NCI-H2081 treated with DMSO at 0.1 percent for 48 hours (cell line): ENCODE data around the gene SHF.
A peak's percentile ranks its signal among the peaks of the same experiment; 100 is the strongest.

Experiments used
- DNase-seq: peaks from one replicate; lab custom pipeline; 2025; lab: John Stamatoyannopoulos, UW

Gene SHF

DNA sequence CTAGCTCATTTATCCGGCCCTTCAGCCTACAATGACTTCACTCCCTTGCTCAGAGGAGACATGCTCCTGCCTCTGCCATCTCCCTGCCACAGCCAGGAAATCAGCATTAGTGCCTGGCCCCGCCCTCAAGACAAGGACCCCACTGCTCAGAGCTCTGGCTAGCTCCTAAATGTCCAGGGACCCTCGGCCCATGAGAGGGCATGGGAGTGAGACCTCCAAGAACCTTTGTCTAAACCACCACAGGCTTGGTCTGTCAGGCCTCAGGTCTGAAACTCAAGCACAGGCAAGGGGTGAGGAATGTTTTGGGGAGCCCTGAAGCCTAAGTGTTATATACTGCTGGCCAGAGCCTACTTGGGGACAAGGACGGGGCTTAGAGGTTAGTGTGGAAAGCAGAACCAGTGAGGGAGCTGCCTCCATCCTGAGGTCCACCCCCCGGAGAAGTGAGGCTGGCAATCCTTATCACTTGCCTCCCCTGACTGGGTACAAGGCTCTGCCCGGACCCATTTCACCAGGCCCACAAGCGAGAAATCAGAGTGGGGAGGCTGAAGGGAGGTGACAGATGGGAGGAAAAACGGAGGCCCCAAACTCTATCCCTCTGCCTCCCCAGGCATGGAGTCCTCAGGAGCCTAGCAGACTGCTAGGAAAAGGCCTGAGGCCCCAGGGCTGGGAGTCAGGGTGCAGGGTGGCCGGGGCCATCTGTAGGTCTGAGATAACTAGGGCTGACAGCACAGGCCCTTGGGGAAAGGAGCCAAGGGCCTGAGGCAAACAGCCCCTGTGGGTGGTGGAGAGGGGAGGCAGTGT, 18.8 kb downstream of the SHF start:
- DNase-seq, result no peak

DNA sequence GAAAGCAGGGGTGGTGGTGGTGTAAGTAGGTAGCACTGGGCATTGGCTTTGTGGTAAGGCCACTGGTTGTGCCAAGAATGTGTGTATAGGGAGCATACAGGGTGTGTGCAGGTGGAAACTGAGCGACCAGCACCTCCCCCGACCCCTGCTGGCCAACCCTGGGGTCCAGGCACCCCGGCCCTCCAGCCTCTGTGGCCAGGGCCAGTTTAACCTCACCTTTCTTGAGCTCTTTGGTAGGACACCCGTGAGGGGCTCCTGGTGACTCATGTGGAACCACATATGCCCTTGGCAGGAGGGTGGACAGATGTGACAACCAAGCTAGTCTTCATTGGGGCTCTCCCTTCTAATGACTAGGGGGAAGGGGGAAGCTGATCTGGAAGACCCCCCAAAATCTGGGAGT, 19.5 kb downstream of the SHF start:
- no peak for DNase-seq

DNA sequence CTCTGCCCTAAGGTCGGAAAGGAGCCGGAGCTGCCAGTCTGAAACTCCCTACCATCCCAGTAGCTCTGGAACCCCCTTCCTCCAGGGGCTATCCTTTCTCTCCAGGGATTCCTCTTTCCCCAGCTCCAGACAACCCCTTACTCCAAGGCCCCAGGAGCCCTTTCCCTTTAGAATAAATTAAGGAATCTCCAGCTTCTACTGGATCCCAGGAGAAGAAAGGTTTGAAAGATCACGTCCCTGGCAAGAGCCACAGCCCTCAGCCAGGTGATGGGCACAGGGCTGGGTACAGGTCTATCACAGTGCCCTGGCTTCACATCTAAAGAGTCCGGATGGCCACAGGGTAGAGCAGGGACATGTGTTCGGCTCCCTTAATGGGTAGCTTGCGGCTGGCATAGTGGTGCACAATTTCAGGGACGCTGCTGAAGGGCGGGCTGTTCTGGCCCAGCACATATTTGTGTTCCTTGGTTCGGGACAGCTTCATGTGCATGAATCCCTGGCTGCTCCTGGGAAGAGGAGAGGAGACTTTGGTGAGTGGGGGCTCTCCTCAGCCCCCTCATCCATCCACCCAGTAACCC, 20.0 kb downstream of the SHF start:
- DNase-seq, result no peak

DNA sequence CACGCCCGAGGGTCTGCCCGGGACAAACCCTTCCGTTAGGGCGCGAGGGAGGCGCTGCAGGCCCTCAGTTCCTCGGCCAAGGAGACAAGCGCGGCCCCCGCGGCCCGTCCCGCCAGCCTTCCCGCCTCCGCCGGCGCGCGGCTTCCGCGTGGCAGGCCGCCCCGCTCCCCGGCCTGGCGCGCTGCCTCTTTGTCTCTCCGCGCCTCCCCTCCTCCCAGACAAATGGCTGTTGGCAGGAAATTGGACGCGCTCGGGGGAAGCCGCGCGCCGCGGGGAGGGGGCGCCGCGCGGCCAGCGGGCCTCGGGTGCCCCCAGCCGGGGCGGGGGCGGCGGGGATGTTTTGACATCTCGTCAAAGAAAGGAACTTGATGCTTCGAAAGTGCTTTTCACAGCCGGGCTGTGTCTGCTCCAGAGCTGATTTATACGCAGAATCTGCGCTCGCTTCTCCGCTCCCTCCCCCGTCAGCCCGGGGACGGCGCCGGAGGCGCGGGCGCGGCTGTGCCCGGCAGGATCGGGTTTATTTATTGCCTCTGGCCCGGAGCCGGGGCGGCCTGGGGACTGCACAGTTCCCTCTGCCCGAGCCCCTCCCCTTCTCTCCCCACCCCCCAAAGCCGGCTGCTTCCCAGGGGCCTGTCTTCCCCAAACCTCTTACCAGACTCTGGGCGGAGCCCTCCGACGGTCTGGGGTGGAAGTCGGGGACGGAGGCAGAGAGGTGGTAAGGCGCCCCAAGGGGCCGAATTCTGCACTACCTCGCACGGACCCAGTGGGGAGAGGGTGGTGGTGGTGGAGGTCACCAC, 20.7 kb downstream of the SHF start:
- no peak for DNase-seq

DNA sequence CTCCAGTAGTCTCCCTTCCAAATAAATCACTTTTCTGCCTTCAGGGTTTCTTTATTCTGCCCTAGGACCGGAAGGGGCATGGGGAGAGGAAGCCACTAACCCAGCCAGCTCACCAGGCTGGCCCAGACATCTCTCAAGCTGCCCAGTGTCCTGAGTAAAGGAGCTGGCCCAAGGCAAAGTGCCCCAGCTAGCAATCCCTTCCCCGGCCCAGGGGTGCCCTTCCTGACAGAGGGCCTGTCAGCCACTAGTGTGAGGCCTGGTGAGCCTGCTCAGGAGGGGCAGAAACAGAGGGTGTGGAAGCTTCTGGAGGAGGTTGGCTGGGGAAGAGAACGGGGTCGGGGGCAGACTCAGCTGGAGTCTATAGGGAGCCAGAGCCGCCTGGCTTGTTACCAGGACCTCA, 22.2 kb downstream of the SHF start:
- DNase-seq, result no peak

DNA sequence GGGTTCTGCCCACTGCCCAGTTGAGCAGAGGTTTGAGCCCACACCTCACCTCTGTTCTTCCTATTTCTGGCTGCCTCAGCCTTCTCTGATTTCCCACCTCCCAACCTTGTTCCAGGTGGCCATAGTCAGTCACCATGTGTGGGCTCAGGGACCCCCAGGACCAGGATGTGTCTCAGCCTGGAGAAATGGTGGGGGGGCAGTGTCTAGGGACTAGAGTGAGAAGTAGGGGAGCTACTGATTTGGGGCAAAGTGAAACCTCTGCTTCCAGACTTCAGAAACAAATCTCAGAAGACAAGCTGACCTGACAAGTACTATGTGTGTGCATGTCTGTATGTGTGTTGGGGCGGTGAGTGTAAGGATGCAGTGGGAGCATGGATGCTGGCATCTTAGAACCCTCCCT, 22.9 kb downstream of the SHF start:
- no peak for DNase-seq

DNA sequence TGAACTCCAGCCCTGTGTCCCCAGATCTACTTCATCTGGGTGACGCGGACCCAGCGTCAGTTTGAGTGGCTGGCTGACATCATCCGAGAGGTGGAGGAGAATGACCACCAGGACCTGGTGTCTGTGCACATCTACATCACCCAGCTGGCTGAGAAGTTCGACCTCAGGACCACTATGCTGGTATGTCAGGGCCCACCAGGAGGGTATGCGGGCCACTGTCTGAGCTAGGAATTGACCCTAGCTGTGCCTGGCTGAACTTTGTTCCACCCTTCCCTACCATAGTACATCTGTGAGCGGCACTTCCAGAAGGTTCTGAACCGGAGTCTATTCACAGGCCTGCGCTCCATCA, 24.3 kb downstream of the SHF start:
- DNase-seq, result no peak

DNA sequence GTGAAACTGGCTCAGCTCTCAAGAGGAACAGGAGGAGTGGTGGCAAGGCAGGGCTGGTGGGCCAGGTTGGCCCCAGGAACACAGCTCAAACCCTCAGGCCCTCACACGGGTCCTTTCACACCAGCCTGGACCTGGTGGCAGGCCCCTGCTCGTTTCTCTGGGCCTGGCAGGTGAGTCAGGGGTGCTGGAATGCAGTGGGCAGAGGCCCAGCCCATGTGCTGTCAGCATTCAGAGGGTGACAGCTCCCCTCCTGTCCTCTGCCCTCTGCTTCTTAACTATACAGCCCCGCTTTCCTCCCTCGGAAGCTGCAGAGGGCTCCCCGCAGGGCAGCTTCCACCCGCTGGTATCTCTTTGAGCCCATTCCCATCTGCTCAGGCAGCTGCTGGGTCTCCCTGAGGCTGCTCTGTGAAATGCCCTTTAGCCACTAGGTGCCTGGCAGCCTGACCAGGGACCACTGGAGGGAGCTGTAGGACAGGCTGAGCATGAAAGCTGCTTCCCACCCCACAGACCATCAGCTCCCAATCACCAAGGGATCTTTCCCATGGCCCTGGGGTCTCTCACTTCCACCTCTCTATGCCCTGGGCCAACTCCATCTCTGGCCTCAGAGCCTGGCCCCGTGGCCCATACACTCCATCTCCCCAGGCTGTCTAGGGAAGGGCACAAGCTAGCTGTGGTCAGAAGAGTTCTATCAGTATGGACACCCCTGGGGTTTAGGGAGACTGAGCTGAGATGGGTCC, 24.8 kb downstream of the SHF start:
- DNase-seq, result peak; percentile 43

DNA sequence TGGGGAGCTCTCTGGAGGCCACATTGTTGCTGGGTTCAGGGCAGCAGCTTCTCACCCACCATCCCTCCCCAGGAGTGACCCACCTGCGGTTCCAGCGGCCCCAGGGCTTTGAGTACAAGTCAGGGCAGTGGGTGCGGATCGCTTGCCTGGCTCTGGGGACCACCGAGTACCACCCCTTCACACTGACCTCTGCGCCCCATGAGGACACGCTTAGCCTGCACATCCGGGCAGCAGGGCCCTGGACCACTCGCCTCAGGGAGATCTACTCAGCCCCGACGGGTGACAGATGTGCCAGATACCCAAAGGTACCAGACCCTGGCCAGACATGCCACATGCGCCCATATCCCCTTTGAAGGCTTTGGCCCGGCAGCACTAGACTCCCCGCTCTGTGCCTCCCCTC, 26.1 kb downstream of the SHF start:
- DNase-seq, result no peak

DNA sequence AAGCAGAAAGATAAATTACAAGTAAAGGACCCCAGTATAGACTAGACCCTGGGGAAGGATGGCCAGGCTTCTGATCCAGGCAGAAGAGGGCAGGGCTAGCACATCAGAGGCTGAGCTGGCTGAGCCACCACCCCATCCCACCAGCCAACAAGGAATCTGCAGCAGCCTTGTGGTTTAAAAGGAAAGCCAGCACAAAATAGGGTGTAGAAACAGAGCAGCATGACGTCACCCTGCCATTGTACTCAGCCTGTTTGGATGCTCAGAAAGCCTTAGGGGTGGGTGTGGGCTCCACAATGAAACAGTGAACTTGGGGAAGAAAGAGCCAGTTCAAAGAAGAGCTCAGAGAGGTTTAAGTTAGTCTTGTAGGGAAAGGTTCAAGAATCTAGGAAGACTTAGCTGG, 29.8 kb downstream of the SHF start:
- DNase-seq, result no peak

DNA sequence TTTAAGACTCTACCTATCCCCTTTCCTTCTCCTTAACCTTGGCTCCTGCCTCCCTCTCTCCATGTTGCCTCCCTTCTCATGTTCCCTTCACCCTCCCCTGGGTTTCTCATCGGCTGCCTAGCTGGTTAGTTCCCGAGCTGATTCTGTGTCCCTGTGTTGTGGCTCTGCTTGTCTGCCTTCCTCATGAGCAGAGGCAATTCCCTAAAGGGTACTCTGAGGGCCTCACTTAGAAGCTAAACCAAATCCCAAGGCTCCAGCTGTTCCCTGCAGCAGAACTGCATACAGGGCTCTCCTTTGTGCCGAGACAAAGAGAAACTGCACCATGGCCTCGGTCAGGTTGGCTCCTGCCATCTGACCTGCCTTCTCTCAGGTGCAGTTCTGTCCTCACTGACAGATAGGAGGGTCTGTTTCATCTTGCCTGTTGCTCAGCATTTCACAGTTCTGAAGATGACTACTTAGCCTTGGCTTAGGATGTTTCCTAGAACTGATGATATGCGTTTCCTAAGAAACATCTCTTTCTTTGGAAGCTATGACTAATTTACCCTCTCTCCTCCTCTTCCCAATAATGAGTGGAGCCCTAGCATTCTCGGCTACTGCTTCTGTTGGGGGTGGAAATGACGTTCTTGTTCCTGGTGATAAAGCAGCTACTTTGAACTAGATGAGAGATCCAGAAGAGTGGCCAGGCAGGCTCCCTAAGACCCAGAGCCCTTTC, 30.9 kb downstream of the SHF start:
- DNase-seq, result no peak

DNA sequence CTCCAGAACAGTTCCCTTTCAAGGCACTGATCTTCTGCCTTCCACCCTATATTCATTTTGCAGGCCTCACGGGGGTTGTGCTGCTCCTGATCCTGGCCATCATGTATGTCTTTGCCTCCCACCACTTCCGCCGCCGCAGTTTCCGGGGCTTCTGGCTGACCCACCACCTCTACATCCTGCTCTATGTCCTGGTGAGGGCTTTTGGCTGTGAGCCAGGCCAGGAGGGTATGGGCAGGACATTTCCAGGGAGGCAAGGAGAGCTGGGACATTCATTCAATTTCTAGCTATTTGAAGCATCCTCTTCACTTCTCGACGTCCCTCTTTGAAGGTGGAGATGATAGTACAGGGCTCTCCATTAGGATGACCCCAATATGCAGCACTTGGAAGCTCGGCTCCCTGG, 32.0 kb downstream of the SHF start:
- no peak for DNase-seq

DNA sequence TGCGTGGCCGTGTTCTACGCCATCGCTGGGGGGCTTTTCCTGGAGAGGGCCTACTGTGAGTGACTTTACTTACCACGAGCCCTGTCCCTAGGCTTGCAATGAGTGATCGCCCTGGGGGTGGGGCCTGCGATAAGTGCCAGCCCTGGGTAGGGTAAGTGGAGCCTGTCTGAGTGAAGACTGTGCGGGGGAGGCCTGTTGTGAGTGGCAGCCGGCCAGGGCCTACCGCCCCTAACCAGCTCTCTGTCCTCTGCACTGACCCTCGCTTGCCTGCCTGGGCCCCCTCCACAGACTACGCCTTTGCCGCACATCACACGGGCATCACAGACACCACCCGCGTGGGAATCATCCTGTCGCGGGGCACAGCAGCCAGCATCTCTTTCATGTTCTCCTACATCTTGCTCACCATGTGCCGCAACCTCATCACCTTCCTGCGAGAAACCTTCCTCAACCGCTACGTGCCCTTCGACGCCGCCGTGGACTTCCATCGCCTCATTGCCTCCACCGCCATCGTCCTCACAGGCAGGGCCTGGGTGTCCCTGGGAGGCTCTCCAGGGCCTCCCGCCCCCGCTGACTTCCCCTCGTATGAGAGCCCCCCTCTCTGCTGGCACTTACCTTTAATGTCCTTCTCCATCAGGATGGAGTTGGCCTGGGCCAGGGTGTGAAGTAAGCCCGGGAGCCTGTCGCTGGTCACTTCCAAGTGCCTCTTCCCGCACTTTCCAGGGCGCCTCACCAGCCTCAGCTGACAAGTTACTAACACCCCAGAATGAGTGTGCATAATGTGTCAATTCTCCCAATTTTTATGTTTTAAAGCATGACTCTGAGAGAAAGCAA, 35.6 kb downstream of the SHF start:
- DNase-seq, result no peak

DNA sequence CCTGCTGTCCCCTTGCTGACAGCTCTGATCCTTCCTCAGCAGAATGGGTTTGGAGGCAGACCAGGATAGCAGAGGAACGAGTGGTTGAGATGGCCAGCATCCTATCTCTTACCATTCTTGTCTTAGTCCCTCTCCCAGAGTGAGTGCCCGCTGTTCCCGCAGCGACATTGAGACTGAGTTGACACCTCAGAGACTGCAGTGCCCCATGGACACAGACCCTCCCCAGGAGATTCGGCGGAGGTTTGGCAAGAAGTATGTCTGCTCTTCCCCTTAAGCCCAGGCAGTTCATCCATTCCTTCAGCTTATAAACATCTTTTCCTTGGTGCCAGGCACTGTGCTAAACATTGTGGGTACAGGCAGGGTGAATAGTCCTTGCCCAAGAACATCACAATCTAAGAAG, 36.8 kb downstream of the SHF start:
- no peak for DNase-seq

DNA sequence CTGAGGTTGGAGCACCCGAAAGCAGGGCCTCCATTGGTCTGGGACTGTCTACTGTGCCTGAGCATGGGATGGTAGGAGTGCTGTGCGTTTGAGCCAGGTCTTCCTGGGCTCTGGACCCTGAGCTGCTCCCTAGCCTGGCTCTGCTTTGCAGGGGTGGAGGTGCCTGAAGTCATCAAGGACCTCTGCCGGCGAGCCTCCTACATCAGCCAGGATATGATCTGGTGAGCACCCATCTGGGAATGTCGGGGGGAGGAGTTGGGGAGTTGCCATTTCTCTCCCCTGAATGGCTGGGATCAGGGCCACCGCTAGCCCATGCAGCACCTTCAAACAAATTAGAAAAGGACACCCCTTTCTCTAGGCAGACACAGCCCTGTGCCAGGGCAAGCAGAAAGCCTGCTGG, 37.3 kb downstream of the SHF start:
- no peak for DNase-seq

DNA sequence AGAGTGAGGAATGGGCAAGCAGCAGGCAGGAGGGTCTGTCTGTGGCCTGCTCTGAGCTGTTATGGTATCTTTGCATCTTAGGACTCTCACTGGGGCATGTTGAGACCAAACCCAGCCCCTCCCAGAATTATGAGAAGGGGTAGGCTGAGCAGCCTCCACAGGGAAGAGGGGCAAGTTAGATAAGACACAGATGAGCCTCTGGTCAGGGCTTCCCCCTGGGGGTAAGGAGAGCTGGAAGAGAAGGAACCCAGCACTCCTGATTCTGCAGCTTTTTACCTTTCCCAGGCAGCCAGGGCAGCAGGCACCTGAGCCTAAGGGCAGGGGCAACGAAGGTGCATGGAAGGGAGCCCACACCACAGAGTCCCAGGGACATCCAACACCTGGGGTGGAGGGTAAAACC, 38.7 kb downstream of the SHF start:
- no peak for DNase-seq

DNA sequence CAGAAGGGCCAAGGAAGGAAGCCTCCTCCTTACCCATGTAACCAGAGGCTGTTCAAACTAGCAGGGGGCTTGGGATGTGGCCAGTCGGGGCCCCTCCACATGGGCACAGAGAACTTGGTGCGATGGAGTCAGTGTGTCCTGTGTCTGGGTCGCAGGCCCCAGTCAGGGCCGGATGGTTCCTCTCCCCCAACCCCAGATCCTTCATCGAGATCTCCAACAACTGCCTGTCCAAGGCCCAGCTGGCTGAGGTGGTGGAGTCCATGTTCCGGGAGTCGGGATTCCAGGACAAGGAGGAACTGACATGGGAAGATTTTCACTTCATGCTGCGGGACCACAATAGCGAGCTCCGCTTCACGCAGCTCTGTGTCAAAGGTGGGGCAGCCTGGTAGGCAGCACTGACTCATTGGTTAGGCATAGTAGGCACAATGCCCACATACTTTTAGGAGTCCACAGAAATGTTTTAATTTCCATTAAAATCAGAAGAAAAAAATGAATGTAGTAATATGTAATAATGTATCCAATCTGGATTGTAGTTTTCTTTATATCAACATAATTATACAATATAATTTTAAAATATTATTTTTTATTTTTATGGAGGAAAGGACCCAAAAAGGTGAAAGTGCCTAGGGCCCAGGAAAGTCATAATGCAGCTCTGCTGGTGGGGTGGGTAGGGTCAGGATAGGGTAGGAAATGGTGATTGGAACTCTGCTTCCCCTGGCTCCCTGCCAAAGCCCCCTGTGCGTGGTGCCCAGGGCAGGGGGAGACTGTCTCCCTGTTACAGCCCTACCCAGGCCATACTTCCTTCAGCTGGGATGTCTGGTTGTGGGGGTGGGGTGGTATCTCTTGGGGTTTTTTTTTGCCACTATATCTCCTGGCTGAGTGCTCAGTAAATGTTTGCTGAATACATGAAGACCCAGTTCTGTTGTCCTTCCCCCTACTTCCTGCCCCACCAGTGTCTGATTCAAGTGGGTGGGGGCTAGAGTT, 39.4 kb downstream of the SHF start:
- DNase-seq, result no peak

DNA sequence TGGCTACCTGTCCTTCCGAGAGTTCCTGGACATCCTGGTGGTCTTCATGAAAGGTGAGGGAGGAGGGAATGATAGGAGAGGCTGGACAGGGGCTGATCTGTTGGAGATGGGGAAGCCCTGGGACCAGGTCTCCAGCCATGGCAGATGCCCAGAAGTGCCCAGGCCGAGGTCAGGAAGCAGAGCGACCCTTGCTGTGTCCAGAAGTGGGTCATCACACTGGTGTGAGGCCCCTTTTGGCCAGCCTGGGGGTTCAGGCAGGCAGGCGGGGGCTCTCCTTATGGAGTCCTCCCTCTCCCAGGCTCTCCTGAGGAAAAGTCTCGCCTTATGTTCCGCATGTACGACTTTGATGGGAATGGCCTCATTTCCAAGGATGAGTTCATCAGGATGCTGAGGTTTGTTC, 40.2 kb downstream of the SHF start:
- DNase-seq, result no peak

DNA sequence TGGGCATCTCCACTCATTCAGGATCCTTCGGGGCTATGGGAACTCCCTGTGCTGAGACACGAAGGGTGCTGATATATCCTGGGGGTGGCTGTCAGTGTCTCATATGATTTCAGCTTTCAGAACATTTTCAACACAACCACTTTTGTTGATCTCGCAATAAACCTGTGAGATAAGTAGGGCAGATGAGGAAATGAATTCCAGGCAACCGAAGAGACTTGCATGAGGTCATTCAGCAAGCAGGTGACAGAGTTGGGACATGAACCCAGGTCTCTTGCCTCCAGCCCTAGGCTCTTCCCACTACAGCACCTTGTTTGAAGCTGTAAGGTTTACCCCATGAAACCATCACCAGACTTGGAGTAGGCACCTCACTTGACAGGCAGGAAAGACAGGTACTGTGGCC, 41.4 kb downstream of the SHF start:
- DNase-seq, result no peak

DNA sequence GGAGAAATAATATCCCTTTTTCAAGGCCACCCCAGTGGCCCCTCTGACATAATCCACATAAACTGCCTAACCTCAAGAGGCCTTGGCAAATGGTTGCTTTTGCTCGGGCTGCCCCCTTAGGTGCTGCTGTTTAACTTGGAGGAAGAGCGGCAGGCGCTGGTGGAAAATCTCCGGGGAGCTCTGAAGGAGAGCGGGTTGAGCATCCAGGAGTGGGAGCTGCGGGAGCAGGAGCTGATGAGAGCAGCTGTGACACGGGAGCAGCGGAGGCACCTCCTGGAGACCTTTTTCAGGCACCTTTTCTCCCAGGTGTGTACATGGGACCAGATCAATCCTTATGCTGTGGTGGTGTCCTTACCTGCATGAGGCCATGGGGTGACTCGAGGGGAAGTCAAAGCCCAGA, 43.0 kb downstream of the SHF start:
- no peak for DNase-seq
